NCI-H2196 treated with DMSO at 0.1 percent for 48 hours (cell line): ENCODE measurements around the gene CACNA1D.
"Not testable (repeated sequence)": the region's sequence is repeated elsewhere in the genome, so short reads cannot be mapped to it uniquely, and the experiment has no call there.

Experiments
- DNase-seq: peaks from one replicate; lab custom pipeline; 2025; ENCODE audit not compliant: unreplicated experiment; lab: John Stamatoyannopoulos, UW

CACNA1D gene

DNA sequence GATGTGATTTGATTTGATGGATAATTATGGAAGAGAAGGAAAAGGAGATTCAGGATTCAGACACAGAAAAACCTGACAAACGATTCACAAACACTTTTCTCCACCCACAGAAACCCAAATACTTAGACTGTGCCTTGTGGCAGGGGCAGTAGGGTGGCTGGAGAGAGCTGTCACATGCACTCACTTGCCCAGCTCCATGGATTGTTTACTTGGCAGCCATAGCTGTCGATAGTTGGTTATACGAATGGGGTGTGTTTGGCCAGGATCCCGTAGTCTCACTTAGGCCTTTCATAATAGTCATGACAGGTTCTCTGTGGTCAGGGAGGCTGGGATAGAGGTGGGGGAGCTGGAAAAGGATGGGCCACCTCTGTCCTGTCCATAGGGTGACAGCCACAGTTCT, 76.9 kb downstream of the CACNA1D start:
- DNase-seq: no peak

DNA sequence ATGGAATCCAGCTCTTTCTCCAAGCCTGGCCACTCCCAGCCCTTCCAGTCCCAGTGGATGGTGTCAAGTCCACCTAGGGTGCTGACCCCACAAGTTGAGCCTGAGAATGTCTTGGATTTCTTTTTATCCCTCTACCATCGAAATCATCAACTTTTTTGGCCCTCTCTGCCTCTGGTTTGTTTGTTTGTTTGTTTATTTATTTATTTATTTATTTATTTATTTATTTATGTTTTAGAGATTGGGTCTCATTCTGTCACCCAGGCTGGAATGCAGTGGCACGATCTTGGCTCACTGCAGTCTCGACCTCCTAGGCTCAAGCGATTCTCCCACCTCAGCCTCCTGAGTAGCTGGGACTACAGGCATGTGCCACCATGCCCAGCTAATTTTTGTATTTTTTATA, 77.8 kb downstream of the CACNA1D start:
- DNase-seq: not testable (repeated sequence)

DNA sequence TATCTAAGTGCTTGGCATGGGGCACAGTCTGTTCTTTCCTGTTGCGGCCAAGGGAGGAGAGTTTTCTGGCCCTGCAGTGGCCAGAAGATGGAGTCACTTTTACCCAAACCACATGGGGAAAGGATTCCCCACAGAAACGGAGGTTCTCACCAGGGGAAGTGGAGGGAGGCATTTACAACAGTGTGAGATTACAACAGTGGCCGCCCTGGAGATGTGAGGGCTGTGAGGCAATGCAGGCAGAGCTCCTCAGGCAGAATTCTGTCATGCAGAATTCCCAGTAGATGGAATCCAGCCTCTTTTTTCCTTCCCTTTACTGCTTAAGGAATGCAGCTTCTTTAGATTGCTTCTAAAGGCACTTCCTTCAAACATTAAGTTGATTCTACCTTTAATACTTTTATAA, 83.1 kb downstream of the CACNA1D start:
- DNase-seq: no peak

DNA sequence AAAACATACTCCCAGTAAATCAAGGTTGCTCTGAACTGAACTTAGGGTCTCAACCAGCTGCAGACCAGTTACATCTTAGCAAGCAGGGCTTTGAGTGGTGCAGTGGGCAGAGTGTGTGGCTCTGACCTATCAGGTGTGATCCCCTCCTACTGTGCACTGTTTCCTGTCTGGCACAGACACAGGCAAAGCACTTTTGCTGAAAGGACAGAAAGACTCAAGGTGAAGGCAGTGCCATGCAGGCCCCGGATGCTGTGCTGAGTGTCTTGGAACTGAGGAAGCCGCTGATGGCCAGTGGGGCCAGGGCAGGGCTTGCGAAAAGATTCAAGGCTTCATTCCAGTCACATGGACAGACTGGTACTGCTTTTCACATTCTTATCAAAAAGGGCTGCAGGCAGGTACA, 85.2 kb downstream of the CACNA1D start:
- DNase-seq: no peak

DNA sequence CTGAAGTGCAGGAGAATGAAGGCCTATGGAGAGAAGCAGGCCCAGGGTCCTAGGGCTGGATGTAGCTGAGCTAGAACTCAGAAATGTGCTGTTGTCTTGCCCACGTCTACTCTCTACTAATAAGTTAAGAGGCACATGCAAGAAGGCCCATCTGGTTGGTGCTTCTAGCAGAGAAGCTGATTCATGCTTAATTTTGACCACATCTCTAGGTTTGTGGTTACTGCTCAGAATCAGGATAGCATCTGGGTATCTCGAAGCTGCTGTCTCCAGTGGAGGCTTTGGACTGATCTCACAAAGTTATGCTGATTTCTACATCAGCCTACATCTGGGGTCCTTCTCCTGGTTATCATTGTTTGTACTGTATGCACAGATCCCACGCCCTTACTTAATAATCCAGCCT, 87.3 kb downstream of the CACNA1D start:
- DNase-seq: no peak

DNA sequence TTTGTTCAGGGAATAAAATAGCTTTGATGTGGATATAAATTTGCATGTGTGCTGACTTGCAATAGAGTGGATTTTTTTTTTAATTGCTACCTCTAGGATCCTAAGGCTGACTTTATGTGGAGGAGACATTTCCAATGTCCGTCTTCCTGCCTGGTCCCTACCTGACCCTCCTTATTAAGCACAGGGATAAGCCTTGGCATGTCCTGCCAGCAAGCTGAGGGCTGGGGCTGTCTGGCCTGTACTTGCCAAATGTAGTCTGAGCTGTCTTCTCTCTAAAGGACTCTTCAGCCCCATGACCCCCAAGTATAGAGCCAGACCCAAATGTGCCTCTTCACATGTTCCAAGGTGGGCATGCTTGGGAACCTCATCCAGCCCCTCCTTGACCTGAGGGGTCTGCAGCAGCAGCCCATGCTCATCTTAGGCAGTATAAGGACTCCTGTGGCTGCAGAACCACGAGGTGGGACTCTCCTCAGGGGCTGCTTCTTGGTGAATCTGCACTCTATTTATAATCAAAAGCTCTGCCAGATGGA, 88.8 kb downstream of the CACNA1D start:
- DNase-seq: no peak

DNA sequence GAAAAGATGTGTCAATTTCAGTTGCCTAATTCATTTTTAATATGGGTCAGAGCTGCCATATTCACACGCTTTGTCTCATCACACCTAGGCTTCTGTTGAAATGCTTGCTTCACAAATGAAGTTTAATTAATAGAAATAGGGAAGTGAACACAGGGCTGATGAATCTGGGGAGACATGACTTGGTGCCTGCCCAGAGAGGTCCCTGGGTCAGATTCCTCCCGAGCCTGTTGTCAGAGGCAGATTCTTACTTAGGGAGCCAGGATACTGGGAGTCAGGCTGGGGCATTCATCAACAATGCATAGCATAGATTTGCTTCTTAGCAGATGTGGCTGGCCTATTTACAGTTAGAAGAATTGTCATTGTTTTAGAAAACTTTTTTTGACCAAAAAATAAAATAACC, 90.6 kb downstream of the CACNA1D start:
- no peak for DNase-seq

DNA sequence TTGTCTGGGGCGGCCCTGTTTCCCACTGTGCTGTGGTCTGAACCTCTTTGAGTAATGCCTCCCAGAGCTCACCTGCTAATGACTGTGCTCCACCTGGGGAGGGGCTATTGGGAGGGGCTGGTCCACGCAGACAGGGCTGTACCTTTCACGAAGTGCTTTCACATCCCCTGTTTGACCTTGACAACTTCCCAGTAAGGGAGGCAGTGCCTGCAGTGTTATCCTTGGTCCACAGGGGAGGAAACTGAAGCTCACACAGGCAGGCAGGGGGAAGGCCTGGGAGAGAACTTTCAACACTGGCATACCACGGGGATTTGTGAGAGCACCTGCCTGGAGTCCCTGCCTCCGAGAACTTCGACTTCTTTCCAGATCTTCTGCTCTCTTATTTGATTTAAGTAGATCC, 91.2 kb downstream of the CACNA1D start:
- no peak for DNase-seq

DNA sequence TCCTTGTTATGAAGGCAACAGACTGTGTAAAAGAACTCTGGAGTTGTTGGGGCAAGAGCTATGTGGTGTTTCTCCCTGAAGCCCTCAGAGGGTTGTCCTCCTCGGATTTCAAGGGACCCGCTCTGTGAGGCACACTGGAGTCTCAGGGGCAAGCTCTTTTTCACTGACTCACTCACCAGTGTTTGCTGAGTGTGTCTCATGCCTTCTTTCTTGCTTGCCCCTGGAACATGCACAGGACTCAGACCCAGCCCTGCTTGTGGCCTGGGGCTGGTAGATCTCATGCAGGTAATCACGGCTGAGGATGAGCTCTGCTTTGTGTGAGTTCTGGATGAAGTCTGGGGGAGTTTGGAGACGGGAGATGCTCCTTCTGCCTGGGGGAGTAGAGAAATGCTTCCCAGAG, 93.7 kb downstream of the CACNA1D start:
- no peak for DNase-seq

DNA sequence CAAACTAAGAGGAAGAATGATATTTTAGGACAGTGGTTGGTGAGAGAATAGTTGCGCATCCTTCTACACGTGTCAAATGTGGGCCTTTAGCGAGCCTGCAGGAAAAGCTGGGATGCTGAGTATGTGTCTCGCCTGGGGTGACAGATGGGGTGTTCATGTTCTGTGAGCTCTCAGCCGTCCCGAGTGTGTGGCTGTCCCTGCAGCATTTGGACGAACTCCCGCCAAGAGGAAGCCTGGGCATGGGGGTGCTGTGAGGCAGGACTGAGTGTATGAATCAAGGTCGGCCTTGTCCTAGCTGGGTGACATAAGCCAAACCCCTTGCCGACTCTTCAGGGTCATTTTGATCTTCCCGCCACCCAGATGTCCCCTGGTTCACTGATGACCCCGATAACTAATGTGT, 94.8 kb downstream of the CACNA1D start:
- DNase-seq: no peak

DNA sequence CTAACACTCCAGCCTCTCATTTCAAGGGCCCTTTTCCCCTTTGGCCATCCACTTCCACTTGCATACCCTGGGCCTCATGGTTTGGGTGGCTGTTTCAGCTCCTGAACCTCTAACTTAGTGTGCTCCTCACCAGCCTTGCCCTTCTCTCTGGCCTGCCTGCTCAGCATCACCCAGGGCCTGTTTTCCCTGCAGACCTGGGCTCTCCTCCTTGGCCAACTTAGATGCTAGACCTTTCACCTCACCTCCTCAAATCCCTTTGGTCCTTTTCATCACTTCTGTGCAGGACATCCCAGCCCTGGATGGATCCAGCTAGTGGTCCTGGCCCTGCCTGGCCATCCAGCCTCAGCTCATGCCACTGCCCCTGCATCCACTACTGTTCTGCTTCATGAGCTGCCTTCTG, 95.4 kb downstream of the CACNA1D start:
- DNase-seq: no peak

DNA sequence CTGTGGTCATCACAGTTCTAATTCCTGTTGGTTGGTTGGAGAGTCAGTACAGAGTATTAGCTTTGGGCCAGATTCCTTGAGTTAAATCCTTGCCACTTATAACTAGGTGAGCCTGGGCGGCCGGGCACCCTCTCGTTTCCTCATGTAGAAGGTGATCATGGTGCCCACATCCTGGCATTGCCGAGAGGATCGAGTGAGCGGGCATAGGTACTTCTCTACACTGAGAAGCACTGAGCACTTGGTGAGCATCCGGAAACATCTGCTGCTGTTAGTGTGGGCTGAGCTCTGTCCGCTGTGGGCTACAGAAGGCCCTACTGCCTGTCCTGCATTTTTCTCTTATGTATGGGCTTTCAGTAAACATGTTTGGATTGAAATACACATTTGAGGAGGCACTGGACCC, 96.2 kb downstream of the CACNA1D start:
- DNase-seq: no peak

DNA sequence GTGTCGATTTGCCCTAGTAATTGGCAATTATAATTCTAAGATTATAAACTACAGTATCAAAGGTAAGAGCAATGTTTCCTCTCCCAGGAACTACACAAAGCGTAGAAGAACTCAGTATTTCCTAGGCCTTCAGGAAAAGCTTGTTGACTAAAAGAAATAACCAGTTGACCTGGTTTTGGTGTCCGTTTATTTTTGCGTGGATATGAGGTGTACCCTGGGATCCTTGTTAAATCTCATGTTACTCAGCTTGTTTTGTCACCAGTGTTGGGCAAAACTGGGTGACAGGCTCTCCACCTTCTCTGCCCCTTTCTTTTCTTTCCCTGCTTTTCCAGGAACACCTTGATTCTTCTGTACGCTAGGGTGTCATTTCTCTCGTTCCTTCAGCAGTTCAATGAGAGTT, 97.2 kb downstream of the CACNA1D start:
- DNase-seq: no peak

DNA sequence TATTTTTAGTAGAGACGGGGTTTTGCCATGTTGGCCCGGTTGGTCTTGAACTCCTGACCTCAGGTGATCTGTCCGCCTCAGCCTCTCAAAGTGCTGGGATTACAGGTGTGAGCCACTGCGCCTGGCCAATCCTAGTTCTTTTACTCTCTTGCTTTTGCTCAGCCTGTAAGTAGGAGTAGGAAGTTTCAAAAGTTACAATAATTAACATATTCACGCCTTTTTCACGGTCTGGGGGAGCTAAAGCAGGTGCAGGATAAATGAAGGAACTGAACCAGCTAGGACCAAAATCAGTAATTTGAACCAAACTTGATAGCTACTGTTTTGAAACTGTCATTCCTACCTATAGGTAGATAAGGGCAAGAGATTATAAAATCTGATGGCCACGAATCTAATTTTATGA, 98.5 kb downstream of the CACNA1D start:
- no peak for DNase-seq

DNA sequence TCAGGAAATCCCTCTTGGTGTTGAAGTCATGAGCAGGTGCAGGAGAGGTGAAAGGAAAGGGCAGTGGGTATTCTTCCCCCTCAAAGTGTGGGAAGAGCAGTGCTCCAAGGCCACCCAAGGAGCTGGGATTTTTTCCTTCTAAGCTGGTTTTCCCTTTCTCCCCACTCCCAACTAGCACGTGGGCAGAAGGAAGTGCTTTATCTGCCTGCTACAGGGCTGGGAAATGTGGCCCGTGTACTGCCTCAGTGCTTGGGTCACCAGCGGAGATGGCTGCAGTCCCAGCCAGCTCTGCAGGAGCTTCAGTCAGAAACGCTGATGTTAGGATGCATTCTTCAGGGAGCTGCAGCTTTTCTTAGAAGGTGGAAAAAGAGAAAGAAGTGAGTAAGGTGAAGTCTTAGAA, 99.2 kb downstream of the CACNA1D start:
- no peak for DNase-seq

DNA sequence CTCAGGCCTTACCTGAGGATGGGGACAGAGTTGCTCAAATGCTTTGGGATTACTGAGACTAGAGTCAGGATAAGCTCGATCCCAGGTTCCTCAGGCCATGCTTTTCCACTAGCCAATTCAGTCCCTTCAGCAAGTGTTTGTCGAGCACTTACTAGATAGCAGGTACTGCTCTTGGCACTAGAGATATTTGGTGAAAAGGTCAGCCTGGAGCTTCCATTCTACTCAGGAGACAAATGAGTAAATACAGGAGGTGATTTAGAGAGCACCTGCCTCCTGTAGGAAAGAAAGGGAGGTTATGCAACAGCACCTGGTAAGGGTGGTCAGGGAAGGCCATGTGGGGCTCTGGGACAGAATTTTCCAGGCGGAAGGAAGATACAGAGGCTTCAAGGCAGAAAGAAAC, 99.9 kb downstream of the CACNA1D start:
- no peak for DNase-seq

DNA sequence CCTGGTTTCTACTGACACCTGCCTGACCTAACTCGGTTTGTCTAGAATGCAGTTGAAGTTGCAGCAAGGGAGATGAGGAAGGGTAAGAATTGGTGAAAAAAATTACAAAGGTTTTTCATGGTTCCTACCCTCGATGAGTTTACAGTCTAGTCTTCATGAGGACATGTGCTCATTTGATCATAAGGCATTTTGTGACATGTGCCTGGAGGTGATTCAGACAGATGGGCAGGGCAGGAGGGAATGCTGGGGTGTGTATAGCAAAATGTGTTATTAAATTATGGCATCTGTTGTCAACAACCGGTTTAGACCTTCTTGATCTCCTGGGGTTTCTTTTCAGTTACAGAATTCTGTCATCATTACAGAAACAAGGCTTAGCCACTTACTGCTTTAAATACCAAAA, 101.2 kb downstream of the CACNA1D start:
- DNase-seq: no peak

DNA sequence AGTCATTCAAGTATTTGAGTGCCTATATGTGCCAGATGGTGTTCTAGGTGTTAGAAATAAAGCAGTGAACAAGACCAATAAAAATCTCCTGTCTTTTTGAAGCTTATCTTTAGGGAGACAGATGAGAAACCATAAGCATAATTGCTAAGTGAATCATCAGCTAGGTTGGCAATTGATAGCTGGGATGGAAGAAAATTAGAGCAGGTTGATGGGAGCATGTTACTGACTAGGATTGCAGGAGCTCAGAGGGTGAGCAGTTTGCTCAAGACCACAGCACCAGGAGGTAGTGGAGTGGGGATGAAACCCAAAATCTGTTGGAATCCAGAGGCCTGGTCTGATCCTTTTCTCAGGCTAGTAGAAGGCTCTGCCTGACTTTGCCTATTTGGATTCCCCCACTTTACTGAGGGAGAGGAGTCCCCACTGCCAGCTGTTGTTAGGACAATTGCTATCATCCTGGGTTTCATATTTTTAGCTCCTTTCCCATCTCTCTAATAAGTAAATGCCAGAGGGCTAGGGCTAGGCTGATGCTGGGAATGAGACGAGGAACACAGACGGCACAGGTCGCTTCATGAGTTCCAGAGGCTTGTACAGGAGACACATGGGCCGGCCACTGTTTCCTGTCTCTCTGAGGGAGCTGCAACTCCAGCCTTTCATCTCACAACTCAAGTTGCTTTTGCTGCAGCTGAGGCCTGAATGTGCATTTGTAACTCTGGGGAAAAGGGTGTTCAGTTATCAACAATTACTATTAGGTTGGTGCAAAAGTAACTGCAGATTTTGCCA, 102.9 kb downstream of the CACNA1D start:
- no peak for DNase-seq

DNA sequence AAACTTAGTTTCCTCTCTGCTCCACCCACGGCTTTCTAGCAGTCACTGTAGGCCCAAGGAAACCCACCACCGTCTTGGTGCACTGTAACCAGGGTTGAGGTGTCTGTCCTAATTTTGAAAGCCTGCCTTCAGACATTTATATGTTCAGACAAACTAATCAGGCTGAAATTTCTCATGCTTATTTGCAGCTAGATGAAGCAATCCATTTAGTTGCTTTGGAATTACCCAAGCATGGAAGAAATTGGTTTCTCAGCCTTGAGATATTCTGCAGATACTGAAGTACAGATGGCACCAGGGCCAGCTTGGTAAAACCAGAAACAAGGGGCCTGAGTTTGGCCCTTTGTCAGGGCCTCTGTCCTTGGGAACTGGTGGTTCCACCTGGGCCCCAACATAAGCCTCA, 105.4 kb downstream of the CACNA1D start:
- no peak for DNase-seq

DNA sequence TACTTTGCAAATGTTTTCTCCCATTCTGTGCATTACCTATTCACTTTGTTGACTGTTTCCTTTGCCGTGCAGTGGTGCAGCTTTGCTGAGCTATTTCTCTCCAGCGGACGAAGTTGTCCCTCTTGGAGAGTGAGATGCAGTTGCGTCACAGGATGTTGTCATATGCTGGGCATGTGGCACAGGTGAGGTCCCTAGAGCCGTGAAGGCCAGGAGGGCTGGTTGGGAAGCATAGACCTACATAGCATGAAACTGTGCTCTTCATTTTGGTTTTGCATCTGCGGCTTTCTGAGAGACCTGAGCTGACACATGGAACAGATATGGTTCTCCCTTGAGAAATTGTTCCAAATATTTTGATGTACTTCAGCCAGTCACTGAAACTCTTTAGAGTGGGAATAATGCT, 108.5 kb downstream of the CACNA1D start:
- no peak for DNase-seq

DNA sequence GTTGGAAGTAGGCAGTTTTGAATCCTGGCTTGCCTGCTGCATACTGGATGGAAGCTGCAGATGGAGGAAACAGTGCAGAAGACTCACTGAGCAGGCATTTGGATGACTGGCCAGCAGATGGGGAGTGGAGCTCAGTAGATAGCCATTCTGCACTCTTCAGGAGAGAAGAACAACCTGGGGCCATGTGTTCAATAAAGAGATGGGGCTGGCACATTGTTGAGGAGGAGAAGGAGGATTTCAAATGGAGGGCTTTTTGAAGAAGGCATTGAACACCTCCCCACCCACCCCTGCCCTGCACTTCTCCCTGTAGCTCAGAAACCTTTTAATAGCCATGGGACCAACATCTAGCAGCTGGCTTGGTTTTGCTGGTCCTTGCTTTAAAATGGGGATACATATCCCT, 109.8 kb downstream of the CACNA1D start:
- no peak for DNase-seq

DNA sequence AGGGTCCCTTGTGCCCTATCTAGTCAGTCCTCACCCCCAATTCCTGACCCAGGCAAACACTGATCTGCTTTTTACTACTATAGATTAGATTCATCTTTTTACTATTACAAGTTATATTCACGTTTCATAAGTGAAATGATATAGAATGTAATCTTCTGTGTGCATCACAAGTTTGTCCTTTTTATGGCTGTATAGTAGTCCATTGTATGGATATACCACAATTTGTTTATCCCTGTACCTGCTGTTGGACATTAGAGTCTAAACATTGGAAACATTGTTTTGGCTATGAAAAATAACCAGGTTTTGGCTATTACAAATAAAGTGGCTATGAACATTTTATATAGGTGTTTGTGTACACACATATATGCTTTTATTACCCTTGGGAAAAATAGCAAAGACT, 112.4 kb downstream of the CACNA1D start:
- DNase-seq: no peak

DNA sequence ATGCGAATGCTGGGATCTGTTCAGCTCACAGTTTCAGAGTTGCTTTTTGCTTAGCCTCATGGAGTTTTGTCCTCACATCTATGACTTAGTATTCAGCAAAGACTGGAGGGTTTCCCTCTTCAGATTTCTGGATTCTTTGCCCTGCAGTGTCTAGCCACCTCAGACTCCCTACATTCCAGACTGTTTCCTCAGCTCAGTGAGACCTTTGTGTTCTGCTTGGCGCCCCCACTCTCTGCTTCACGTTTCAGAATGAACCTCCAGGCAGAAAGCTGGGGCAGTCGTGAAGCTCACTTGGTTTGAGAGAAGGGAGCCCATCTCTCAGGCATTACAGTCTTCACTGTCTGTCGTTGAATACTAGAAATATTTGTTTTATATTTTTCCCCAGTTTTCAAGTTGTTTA, 118.1 kb downstream of the CACNA1D start:
- DNase-seq: no peak
